Amniotic stem cell (primary cell): ENCODE results near the gene DLST.
"Not testable (repeated sequence)": the region's sequence is repeated elsewhere in the genome, so short reads cannot be mapped to it uniquely, and the experiment has no call there.

ENCODE experiments used
- DNase-seq: peaks from one replicate; lab custom pipeline; 2025; lab: John Stamatoyannopoulos, UW

Gene DLST

DNA sequence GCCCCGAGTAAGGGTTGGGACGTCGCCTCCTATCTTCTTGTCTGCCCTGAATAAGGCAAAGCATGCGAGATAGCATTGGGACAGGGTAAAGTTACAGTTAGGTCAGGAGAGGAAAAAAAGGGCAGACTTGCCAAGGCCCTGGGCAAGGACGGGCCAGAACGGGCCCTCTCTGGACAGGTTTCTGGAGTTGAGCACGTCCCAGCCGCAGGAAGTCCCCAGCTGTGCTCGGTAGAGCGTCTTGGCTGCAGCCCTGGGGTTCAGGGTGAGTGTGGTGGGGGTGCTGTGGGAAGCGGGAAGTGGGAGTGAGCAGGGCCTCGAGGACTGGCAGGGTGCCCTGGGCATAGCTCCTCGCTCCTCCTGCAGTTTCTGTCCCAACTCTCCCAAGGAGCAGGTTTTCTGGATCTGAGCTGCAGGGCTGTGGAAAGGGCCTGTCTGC is 35.9 kb downstream of the DLST start:
- no peak for DNase-seq

DNA sequence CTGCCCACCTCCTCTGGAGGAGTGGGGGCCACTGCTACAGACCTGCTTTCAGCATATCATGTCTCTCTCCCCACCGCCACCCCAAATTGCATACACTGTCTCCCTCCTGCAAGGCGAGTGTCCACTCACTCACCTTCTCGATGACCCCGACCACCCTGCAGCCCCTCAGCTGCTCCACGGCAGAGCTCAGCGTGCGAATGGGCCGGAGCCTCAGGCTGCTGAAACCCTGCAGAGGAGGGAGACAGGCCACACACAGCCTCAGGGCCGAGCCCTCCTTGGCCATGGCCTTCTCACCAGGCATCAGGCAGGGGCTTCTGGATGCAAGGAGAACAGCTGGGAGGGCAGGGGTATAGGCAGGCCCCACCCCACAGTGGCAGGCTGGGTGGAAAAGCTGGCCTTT is 36.7 kb downstream of the DLST start:
- DNase-seq, result no peak

- no peak for DNase-seq
Measured at GRCh38 chr14:74919421-74920165, 37.9 kb downstream of the DLST start.

GRCh38 chr14:74920281-74920680 is 38.6 kb downstream of the DLST start:
- no peak for DNase-seq

GRCh38 chr14:74921053-74921620 is 39.4 kb downstream of the DLST start:
- DNase-seq, result no peak

- DNase-seq, result no peak
Measured at GRCh38 chr14:74921987-74922751, 40.5 kb downstream of the DLST start.

DNA sequence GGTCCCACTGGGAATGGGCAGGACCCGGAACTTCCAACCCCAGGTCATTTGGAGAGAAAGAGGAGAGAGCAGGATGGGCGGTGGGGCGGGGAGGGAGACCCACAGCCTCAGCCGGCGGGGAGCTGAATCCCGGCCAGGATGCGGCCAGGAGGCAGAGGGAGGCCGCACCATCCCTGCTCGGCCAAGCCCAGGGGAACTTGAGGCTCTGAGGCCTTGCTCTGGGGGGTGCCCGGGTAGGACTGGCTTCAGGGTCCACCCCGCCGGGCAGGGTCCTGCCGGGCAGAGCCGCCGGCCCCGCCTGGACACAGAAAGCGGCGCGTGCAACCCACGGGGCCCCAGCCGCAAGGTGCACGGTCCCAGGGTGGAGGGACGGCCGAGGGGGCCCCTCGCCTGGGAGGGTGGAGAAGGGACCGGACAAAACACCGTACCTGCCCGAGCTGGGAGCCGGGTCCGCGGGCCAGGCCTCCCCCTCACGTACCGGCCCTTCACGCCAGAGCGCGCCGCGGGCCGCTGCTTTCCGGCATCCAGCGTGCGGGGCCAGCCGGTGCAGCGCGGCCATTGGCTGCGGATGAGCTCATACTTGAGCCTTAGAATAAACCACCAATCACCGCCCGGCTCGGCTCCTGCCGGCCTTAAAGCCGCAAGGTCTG is 41.2 kb downstream of the DLST start, which contains the start of gene RPS6KL1:
Gene RPS6KL1, minus strand, starts transcription at position 509 of the 650 bp plus-strand sequence. CDS start 1,719 bp downstream, outside the sequence.
- DNase-seq, result peak; percentile 37

DNA sequence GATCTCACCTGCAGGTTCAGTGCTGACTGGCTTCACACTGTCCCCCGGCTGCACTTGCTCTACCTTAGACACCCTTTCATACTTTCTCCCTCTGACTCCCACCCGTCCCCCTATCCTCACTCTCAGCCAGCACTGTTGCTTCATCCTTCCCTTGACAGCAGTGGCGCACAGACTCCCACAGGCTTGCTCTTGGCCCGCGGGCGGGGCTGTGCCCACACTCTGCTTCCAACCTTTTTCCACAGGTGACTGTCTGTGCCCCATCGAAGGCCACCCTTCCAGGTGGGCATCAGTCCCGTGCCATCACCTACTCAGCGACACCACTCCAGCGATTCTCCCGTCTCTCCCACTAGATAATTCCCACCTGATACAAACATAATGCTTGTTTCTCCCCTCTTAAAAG is 42.3 kb downstream of the DLST start:
- no peak for DNase-seq

GRCh38 chr14:74927225-74927624 is 45.5 kb downstream of the DLST start:
- DNase-seq, result no peak

GRCh38 chr14:74929242-74929641 is 47.5 kb downstream of the DLST start:
- DNase-seq, result no peak

GRCh38 chr14:74931744-74932143 is 50.0 kb downstream of the DLST start:
- DNase-seq, result not testable (repeated sequence)

DNA sequence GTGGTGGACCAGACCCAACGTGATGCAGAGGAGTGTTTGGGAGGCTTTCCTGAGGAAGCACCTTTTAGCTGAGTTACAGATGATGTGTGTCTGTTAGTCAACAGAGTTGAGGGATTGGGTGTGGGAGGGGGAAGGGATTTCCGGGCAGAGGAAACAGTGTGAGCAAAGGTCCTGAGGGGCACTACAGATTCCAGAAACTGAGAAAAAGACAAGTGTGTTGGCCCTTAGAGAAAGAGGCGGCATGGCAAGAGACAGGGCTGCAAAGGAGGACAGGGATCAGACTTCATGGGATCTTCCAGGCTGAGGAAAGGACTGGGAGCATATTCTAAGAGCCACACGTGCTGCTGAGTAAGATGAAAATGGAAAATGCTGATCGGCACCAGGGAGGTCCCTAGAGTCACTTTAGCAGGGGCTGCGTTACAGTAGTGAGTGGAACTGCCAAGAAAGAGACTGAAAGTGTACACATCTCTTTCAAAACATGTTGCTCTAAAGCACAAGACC is 50.7 kb downstream of the DLST start:
- DNase-seq, result no peak

GRCh38 chr14:74932936-74933335 is 51.2 kb downstream of the DLST start:
- not testable (repeated sequence) for DNase-seq

DNA sequence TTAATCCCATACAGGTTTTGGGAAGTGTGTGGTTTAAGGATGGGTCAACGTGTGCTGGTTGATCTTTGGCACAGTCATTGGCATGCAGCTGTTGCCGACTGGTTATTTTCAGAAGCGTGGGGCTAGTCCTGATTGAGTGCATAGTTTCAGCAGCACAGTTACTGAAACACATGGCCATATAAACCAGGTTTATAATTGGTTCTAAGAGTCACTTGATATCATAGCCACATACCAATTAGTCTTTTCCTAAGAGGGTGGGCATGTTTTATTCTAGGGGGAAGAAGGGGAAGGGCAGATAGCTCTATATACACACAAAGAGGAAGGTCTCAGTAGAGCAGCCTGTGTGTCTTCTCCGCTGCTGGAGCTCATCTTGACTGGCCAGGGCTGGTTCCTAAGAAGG is 52.3 kb downstream of the DLST start:
- no peak for DNase-seq

DNA sequence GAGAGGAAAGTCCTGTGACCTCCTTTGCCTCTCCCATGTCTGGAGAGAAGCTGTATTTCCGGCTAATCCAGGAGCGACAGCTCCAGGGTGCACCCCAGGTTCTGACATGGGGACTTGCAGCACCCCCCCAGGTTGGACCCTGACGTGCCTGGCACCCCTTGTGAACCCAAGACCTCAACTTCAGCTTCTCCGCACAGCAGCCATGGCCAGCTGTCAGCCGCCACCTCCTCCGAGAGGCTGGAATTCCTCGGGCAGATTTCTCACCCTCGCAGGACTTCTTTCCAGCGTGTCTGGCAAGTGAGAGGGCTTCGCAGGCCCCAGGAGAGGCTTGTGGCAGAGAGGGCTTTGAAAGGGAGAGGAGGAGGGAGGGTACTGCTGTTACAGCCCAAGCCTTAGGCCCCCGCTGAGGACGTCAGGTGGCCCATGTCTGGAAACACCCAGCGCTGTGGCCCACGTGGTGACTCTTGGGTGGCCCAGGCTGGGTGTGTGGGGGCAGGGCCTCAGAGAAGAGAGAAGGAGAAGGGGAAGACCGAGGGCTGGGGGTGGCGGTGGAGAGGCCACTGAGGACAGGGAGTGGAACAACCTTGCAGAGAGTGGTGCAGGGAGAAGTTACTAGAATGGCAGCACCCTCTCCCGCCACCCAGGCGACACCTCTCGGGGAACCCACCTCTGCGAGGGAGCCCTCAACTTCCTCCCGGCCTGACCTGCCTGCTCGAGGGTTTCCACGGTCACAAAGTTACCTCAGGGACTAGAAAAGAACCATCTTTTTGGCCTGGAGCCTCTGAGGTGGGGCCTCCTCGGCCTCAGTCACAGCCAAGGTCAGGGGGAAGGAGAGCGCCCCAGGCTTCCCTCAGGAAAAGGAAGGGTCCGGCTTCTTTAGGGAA is 53.0 kb downstream of the DLST start:
- DNase-seq, result no peak

GRCh38 chr14:74935360-74935680 is 53.6 kb downstream of the DLST start:
- no peak for DNase-seq

DNA sequence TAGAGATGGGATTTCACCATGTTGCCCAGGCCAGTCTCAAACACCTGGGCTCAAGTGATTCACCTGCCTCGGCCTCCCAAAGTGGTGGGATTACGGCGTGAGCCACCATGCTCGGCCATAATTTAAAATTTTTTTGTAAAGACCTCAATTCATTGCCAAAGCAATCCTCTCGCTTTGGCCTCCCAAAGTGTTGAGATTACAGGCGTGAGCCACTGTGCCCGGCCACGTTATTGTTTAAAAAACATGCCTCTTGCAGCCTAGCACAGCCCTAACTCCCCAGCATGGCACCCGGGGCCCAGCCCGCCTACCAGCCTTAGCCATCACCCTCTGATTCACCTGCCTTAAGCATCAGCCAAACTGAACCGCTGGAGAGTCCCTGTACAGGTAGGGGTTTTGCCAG is 54.4 kb downstream of the DLST start:
- no peak for DNase-seq

- DNase-seq, result no peak
Measured at GRCh38 chr14:74936731-74937130, 55.0 kb downstream of the DLST start.

DNA sequence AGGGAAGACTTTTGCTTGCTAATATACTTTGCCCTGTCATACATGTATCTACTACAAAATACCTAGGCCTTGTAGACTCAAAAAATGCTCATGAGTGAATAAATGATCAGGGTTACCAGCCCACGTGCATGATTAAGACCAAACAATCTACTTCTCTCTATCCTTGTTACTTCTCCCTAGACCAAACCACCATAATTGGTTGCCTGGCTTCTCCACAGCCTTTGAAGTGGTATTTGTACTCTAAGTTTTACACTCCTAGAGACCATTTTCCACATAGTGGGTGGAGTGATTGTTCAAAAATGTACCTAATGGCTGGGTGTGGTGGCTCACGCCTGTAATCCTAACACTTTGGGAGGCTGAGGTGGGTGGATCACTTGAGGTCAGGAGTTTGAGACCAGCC is 55.5 kb downstream of the DLST start:
- DNase-seq, result no peak

- no peak for DNase-seq
Measured at GRCh38 chr14:74938531-74939495, 57.1 kb downstream of the DLST start.
